OCI-LY1 (cell line): ENCODE measurements around the gene VASP.

Source experiments
- EZH2 ChIP-seq: fragments of 200-600 bp; sonication (generic), shearing (Covaris generic); IDR thresholded peaks from 2 replicates; pipeline ENCODE4 v1.8.0; 2017; ENCODE audit warnings: borderline replicate concordance, mixed run types, mild to moderate bottlenecking, antibody characterized with exemption, low read length, moderate library complexity, mixed read lengths
- TF ChIP-seq, protein P1 (sequence below): fragments of 200-600 bp; sonication (generic), shearing (Covaris generic); IDR thresholded peaks from 2 replicates; pipeline ENCODE4 v1.5.1; 2017; ENCODE audit warnings: mild to moderate bottlenecking, antibody characterized with exemption, low read length, moderate library complexity, mixed read lengths

DNA sequence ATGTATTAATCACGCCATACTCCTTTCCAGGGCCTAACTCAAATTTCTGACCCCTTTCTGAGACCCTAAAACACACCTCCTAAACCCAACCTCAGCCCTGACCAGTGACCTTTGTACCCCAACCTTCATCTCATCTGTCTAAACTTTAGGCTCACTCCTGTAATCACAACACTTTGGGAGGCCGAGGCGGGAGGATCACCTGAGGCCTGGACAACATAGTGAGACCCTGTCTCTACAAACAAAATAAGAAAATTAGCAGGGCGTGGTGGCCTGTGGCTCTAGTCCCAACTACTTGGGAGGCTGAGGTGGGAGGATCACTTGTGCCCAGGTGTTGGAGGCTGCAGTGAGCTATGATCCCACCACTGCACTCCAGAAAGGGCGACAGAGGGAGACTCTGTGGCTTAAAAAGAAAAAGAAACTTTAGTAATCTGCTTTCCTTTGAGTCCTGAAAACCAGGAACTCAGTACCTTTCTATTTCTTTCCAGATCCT lies 15.1 kb upstream of the VASP start:
- no peak for TF ChIP-seq EZH2
- TF ChIP-seq, protein P1, sequence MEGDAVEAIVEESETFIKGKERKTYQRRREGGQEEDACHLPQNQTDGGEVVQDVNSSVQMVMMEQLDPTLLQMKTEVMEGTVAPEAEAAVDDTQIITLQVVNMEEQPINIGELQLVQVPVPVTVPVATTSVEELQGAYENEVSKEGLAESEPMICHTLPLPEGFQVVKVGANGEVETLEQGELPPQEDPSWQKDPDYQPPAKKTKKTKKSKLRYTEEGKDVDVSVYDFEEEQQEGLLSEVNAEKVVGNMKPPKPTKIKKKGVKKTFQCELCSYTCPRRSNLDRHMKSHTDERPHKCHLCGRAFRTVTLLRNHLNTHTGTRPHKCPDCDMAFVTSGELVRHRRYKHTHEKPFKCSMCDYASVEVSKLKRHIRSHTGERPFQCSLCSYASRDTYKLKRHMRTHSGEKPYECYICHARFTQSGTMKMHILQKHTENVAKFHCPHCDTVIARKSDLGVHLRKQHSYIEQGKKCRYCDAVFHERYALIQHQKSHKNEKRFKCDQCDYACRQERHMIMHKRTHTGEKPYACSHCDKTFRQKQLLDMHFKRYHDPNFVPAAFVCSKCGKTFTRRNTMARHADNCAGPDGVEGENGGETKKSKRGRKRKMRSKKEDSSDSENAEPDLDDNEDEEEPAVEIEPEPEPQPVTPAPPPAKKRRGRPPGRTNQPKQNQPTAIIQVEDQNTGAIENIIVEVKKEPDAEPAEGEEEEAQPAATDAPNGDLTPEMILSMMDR = no peak
